GM19467 (cell line): ENCODE data around the gene EXOSC2.

Source experiments
- ATAC-seq: cut with Tn5 transposase; IDR thresholded peaks from one replicate; pipeline ENCODE4 v1.9.1; 2021; ENCODE audit warnings: mild to moderate bottlenecking, moderate library complexity; ENCODE audit not compliant: unreplicated experiment

EXOSC2 gene

GRCh38 chr9:130735566-130735965, 42.0 kb downstream of the EXOSC2 start:
- no peak for ATAC-seq

GRCh38 chr9:130736834-130737233, 43.3 kb downstream of the EXOSC2 start:
- no peak for ATAC-seq

- no peak for ATAC-seq
Measured at GRCh38 chr9:130738281-130738680, 44.7 kb downstream of the EXOSC2 start.

GRCh38 chr9:130739081-130739480, 45.5 kb downstream of the EXOSC2 start:
- ATAC-seq = no peak

GRCh38 chr9:130740218-130741023, 46.8 kb downstream of the EXOSC2 start:
- no peak for ATAC-seq

- ATAC-seq = no peak
Measured at GRCh38 chr9:130741024-130741305, 47.4 kb downstream of the EXOSC2 start.

- ATAC-seq = no peak
Measured at GRCh38 chr9:130741831-130742449, 48.4 kb downstream of the EXOSC2 start.

- no peak for ATAC-seq
Measured at GRCh38 chr9:130743656-130744055, 50.1 kb downstream of the EXOSC2 start.

GRCh38 chr9:130745210-130745800, 51.7 kb downstream of the EXOSC2 start:
- ATAC-seq = no peak

- no peak for ATAC-seq
Measured at GRCh38 chr9:130745829-130746228, 52.2 kb downstream of the EXOSC2 start.

- no peak for ATAC-seq
Measured at GRCh38 chr9:130746434-130747212, 53.0 kb downstream of the EXOSC2 start.

- ATAC-seq = no peak
Measured at GRCh38 chr9:130751631-130752355, 58.2 kb downstream of the EXOSC2 start.
